ENCODE measurements around the gene GPRIN3.

GPRIN3 gene

DNA sequence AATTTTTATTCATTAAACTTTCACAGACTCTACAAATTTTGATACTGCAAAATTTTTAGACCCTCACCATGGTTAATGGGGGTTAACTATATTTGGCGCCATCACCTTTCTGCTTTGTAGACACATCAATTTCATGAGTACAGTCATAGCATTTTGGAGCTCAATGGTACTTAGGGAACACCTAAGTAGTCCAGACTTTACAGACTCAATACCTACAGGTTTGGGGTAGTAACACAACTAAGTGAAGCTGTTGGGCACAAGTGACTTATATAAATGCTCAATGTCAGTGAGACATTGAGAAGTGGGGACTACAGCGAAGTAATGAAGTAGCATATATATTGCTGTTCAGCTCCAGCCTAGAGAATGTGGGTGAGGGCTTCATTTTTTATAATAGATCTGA is 7.5 kb downstream of the GPRIN3 start:
- Mint-ChIP-seq H3K9me3 (no peaks in the 10 kb centered on the region), H3K4me1 (peaks cover 9% of the 10 kb centered on the region), H3K27me3 (ENCODE audit: low read depth, poor library complexity) (peaks cover 17% of the 10 kb centered on the region), H3K36me3 (ENCODE audit: low read depth) (no peaks in the 10 kb centered on the region), H3K27ac (no peak overlapping the region), H3K4me3 (no peak overlapping the region)
- DNase-seq = no peak
- no peak for TF ChIP-seq CTCF (IDR thresholded peaks at IDR 0.05)

DNA sequence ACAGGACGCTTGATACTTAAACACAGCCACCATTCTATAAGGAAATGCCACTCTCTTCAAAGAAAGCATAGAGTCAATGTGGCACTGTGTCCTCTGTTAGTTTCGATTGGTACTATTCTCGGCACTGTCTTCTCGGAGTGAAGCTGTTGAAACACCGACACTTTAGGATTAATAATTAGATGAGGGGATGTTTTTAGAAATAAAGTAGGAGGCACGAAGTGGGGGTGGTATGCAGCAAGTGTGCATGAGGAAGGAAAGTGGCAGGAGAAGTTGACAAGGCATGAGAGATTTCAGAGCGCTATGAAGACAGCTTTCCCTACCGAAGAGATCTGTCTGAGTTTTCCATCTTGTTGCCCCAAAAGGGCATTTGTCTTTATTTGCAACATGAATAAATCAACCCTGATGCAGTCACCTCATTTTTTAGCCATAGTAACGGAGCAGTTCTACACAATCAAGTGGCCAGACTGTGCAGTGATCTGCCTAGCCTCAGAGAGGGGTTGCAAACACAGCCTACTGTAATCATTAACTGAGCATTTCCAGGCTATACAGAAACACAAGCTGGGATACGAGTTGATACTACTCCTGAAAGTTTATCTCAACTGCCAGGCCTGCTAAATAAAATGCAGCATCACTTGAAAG is 8.3 kb downstream of the GPRIN3 start:
- Mint-ChIP-seq H3K27ac (peak overlapping the region; percentile 25), H3K4me3 (no peak overlapping the region), H3K9me3 (no peaks in the 10 kb centered on the region), H3K36me3 (ENCODE audit: low read depth) (no peaks in the 10 kb centered on the region), H3K4me1 (peaks cover 9% of the 10 kb centered on the region), H3K27me3 (ENCODE audit: low read depth, poor library complexity) (peaks cover 11% of the 10 kb centered on the region)
- no peak for TF ChIP-seq CTCF (IDR thresholded peaks at IDR 0.05)
- DNase-seq = no peak

DNA sequence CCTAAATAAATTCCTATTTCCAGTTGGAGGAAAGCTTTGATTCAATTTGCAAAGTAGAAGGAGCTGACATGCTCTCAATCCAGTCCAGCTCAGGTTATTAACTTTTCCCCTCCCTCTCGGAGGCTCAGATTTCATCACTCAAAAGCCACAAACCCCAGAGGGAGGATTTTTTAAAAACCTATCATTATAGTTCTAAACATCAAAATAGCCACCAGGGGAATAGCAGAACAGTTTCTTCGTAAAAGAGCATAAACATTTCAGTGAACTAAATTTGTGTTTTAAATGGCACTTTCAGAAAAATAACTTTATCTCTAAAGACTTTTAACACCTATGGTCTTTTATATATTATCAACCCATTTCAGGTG is 8.8 kb downstream of the GPRIN3 start:
- Mint-ChIP-seq H3K27me3 (ENCODE audit: low read depth, poor library complexity) (peaks cover 7% of the 10 kb centered on the region), H3K36me3 (ENCODE audit: low read depth) (no peaks in the 10 kb centered on the region)

DNA sequence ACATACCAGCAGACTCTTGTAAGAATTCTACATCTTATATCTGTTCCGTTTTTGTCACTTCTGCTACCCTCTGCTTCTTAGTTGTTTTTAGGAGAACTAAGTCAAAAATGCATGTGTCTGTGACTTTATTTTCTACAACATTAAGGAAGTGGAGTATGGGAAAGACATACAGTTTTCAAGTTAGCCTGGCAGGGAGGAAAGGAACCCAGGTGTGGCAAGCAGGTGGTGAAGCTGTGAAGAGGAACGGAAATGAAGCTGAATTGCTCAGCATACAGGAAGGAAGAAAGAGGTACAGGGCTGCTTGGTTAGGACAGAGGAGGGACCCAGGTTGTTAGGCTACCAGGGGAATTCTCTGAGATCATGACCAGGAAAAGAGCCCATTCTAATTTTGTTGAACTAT is 9.4 kb downstream of the GPRIN3 start:
- Mint-ChIP-seq H3K36me3 (ENCODE audit: low read depth) (no peaks in the 10 kb centered on the region), H3K4me3 (no peak overlapping the region), H3K9me3 (no peaks in the 10 kb centered on the region), H3K27ac (no peak overlapping the region), H3K27me3 (ENCODE audit: low read depth, poor library complexity) (peaks cover 6% of the 10 kb centered on the region), H3K4me1 (peaks cover 9% of the 10 kb centered on the region)
- DNase-seq = no peak
- TF ChIP-seq CTCF (IDR thresholded peaks at IDR 0.05) = no peak

More for the DNA sequence above, 8.8 kb downstream of the GPRIN3 start:
- Mint-ChIP-seq H3K4me1 (peaks cover 9% of the 10 kb centered on the region), H3K9me3 (no peaks in the 10 kb centered on the region), H3K4me3 (no peak overlapping the region), H3K27ac (no peak overlapping the region)
- TF ChIP-seq CTCF (IDR thresholded peaks at IDR 0.05) = no peak
- no peak for DNase-seq

GRCh38 chr4:89296896-89297295 is 10.7 kb downstream of the GPRIN3 start:
- Mint-ChIP-seq H3K9me3 (peaks cover 1% of the 10 kb centered on the region), H3K4me1 (peaks cover 9% of the 10 kb centered on the region)
- no peak for TF ChIP-seq CTCF (IDR thresholded peaks at IDR 0.05)

GRCh38 chr4:89296399-89296798 is 11.2 kb downstream of the GPRIN3 start:
- Mint-ChIP-seq H3K36me3 (ENCODE audit: low read depth) (no peaks in the 10 kb centered on the region), H3K27me3 (ENCODE audit: low read depth, poor library complexity) (peaks cover 7% of the 10 kb centered on the region), H3K9me3 (peaks cover 5% of the 10 kb centered on the region), H3K27ac (no peak overlapping the region), H3K4me3 (no peak overlapping the region), H3K4me1 (peaks cover 9% of the 10 kb centered on the region)
- DNase-seq = no peak
- no peak for TF ChIP-seq CTCF (IDR thresholded peaks at IDR 0.05)

More at GRCh38 chr4:89296896-89297295, 10.7 kb downstream of the GPRIN3 start:
- H3K4me3 Mint-ChIP-seq = no peak overlapping the region
- no peak for DNase-seq
- H3K36me3 Mint-ChIP-seq (ENCODE audit: low read depth) = no peaks in the 10 kb centered on the region
- peaks cover 6% of the 10 kb centered on the region for H3K27me3 Mint-ChIP-seq (ENCODE audit: low read depth, poor library complexity)
- H3K27ac Mint-ChIP-seq = no peak overlapping the region
